Right lung (tissue), 5 donors: Measurements from ENCODE around the gene MORN3. TPM values are rescaled to one million over a fixed set of nuclear protein-coding genes. Genes with fewer than 3 reads are reported as not detected.
"Not testable (repeated sequence)": the region's sequence is repeated elsewhere in the genome, so short reads cannot be mapped to it uniquely, and the experiment has no call there.

Experiments
- DNase-seq, 2 donors: peaks; one replicate each; pipeline ENCODE4 v3.0.0-alpha.2; 2013
- polyA plus RNA-seq, 5 donors: library from polyadenylated mRNA; unstranded; fragments of 120-200 nt; gene quantifications; one replicate each; pipeline versions ENCODE4 v1.2.1 to v1.2.3, GENCODE V29; 2013; ENCODE audit warnings: inconsistent platforms in 1 of 5, low replicate concordance in 1 of 5; ENCODE audit not compliant: insufficient read length in 5 of 5, insufficient read depth in 1 of 5

The MORN3 gene
- polyA plus RNA-seq, 5 donors: 0.70 to 2.6 (median 1.9) TPM

- no peak for DNase-seq
These were observed 30.9 kb downstream of the MORN3 start for GRCh38 chr12:121638298-121639202.

GRCh38 chr12:121637231-121637914 is 32.1 kb downstream of the MORN3 start:
- no peak for DNase-seq

- no peak for DNase-seq
These were observed 34.6 kb downstream of the MORN3 start for GRCh38 chr12:121634836-121635235.

GRCh38 chr12:121633833-121634196 is 35.6 kb downstream of the MORN3 start:
- not testable (repeated sequence) for DNase-seq

GRCh38 chr12:121632069-121632970 is 37.1 kb downstream of the MORN3 start:
- DNase-seq: no peak

- DNase-seq: no peak
These were observed 38.6 kb downstream of the MORN3 start for GRCh38 chr12:121630791-121631355.

GRCh38 chr12:121628536-121628935 is 40.9 kb downstream of the MORN3 start:
- no peak for DNase-seq

GRCh38 chr12:121628037-121628436 is 41.4 kb downstream of the MORN3 start:
- DNase-seq: no peak

- DNase-seq: peak; percentile 64 to 70
These were observed 42.4 kb downstream of the MORN3 start for GRCh38 chr12:121626853-121627640.

GRCh38 chr12:121626087-121626852 is 43.2 kb downstream of the MORN3 start, which contains the start of gene ORAI1:
Gene ORAI1 (plus strand): TSS chr12:121626530.
- peak; percentile 97 to 98 for DNase-seq

- no peak for DNase-seq
These were observed 49.0 kb downstream of the MORN3 start for GRCh38 chr12:121620333-121620891.

- DNase-seq: no peak
These were observed 50.7 kb downstream of the MORN3 start for GRCh38 chr12:121618659-121619233.

- no peak for DNase-seq
These were observed 54.5 kb downstream of the MORN3 start for GRCh38 chr12:121614872-121615467.

- no peak for DNase-seq
These were observed 56.0 kb downstream of the MORN3 start for GRCh38 chr12:121613462-121613861.

GRCh38 chr12:121611306-121611705 is 58.1 kb downstream of the MORN3 start:
- no peak for DNase-seq

- DNase-seq: peak in 1 of 2 donors; percentile 45
These were observed 59.0 kb downstream of the MORN3 start for GRCh38 chr12:121610239-121611149.

- no peak for DNase-seq
These were observed 61.2 kb downstream of the MORN3 start for GRCh38 chr12:121608301-121608700.

- DNase-seq: no peak
These were observed 65.9 kb downstream of the MORN3 start for GRCh38 chr12:121603581-121603980.
